NK-92 treated with Interleukin-12 subunit alpha and Interleukin-12 subunit beta, amount 100 ng/mL, for 24 hours (cell line): ENCODE measurements around the gene LBP.
"Not testable (repeated sequence)": the region's sequence is repeated elsewhere in the genome, so short reads cannot be mapped to it uniquely, and the experiment has no call there.

ENCODE experiments used
- DNase-seq: peaks from one replicate; lab custom pipeline; 2025; lab: John Stamatoyannopoulos, UW

LBP gene

DNA sequence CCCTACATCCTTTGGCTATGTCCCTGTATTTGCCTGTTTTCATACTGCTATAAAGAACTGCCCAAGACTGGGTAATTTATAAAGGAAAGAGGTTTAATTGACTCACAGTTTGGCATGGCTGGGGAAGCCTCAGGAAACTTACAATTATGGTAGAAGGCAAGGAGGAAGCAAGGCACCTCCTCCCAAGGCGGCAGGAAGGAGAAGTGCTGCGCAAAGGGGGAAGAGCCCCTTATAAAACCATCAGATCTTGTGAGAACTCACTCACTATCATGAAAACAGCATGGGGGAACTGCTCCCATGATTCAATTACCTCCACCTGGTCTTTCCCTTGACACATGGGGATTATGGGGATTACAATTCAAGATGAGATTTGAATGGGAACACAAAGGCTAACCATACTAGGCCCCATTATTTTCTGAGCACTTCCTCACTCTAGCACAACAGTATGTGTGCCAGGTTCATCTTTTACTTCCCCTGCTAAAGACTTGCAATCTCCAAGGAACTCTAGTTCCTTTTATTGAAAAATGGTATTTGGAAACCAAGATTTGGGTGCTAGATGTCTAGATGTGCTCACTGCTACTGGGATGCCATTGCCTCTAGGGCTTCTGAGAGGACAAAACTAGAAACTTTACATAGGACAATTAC is 49.6 kb downstream of the LBP start:
- DNase-seq = not testable (repeated sequence)

DNA sequence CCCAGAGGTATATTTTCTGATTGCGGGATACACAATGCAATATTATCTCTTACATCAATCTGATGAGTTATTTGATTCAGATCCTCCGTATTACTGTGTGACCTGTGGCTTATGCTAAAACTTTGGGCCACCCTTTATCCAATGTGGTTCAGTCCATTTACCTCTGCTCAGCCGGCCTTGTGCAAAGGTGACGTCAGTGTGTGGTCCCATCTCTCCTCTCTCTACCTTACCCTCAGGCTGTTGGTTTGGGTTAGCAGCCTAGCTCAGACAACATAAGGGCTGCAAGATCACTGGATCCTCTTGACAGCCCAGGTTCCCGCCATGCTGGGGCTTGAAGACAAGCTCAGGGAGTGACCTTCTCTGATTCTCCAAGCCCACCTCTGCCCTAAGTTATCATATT is 55.8 kb downstream of the LBP start:
- DNase-seq = no peak

DNA sequence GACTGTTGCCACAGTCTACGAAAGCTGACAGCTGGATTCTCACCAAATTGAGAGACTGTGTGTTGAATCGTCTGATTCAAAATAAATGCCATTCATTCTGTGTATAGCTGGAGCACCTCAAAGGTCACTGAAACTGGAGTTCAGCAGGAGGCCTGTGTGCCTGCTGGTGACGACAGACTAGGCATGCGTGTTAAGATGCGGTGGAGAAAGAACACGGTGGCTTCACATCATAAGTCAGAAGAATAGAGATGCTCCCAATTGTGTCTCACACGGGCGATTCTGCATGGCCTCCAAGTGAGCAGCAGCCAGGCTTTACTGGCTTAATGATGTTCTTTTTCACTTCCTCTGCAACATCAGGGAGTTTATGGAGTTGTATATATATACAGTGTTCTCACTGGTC is 56.5 kb downstream of the LBP start:
- DNase-seq = no peak

DNA sequence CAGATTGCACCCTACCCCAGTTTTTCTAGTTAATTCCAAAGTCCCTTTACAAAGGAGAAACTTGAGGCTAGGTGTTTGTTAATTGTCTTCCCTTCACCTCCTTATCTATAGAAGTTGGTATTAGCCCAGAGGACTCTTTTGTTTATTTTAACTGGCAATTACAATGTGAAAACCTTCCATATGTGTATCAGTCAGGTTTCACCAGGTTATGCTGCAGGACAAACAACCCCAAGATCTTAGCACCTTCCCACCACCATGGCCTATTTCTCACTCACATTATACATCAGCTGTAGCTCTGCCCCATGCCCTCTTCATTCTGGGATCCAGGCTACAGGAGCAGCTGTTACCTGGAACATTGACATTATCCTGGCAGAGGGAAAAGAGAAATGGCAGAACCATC is 57.7 kb downstream of the LBP start:
- no peak for DNase-seq

DNA sequence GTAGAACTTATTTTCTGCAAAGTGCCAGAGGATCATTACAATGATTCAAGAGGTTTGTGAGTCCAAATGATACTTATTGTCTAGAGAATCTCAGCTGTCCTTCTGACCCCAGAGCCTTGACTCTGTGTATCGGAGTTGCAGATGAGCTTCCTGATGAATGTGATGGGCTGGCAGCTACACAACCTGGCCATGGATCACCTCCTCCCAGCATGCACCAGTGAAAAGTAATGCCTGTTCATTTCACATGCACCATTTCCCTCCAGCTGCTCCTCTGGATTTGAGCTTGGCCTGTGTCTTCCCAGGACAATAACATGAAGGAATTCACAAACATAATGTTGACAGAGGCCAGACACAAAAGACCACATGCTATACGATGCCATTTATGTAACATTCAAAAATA is 58.9 kb downstream of the LBP start:
- DNase-seq = no peak

DNA sequence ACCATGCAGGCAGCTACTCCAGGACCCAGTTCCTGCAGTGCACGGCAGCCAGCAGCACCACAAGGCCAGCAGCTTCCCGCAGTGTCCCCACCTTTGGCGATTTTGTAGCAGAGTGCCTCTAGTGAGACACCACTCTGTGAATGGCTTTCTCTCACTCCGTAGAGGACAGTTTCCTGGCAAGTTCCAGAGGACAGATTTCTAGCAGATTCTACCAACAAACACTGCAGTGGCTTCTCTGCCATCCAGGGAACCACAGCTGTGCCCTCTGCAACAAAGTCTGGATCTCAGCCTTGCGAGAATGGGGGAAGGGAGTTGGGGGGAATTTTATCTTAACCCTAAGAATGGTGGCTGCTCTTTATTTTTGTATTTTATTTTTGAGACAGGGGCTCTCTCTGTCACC is 60.2 kb downstream of the LBP start:
- no peak for DNase-seq

DNA sequence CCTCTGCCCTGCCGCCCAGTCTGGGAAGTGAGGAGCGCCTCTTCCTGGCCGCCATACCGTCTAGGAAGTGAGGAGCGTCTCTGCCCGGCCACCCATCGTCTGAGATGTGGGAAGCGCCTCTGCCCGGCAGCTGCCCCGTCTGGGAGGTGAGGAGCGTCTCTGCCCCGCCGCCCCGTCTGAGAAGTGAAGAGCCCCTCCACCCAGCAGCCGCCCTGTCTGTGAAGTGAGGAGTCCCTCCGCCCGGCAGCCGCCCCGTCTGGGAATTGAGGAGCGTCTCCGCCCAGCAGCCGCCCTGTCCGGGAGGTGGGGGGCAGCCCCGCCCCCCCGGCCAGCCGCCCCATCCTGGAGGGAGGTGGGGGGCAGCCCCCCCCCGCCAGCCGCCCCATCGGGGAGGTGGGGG is 61.0 kb downstream of the LBP start:
- DNase-seq = no peak

DNA sequence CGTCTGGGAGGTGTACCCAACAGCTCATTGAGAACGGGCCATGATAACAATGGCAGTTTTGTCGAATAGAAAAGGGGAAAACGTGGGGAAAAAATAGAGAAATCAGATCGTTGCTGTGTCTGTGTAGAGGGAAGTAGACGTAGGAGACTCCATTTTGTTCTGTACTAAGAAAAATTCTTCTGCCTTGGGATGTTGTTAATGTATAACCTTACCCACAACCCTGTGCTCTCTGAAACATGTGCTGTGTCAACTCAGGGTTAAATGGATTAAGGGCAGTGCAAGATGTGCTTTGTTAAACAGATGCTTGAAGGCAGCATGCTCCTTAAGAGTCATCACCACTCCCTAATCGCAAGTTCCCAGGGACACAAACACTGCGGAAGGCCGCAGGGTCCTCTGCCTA is 61.5 kb downstream of the LBP start:
- DNase-seq = not testable (repeated sequence)

DNA sequence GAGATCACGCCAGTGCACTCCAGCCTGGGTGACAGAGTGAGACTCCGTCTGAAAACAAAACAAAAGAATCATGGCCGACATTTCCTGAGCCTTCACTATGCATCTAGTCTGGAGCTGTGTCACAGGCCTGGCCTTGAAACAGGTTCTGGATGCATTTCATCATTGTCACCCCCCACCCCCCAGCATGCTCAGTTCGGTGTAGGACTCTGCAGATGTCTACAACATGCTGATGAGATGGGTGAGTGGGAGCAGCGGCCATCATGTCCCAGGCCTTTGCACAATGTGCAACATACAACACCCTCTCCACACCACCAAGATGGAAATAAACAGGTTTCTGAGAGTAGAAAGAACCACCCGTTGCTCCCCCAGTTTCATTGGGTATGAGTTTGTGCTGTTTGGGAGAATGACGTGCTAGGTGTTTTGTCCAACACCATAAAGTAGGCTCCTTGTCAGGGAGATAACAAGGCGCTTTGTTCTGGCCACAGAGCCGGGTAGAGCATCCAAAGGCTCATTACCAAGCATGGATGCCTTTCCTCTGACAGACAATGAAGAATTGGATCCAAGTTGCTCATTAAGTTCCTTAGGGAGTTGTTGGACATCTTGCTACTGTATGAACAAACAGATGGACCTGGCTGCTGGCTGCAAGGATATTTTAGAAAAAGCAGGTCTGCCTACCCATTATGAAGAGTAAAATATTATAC is 66.7 kb downstream of the LBP start:
- no peak for DNase-seq

DNA sequence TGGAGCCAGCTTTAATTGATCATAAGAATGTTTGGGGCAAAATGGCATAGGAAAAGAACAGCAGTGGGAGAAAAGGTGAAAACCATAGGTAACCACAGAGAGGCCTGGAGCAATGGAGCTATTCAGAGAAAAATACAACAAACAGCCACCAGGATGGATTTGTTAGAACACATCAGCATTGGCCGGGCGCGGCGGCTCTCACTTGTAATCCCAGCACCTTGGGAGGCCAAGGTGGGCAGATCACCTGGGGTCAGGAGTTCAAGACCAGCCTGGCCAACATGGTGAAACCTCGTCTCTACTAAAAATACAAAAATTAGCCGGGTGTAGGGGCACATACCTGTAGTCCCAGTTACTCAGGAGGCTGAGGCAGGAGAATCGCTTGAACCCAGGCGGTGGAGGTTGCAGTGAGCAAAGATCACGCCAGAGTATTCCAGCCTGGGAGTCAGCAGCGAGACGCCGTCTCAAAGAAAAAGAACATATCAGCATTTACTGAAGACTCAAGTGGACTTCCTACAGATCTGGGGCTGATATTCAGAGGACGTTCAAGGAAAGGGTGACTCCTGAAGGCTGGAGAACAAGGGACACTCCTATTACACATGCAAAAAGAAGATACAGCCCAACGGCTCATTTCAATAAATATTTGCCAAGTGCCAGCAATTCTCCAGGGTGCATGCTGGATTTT is 68.6 kb downstream of the LBP start:
- DNase-seq = no peak

DNA sequence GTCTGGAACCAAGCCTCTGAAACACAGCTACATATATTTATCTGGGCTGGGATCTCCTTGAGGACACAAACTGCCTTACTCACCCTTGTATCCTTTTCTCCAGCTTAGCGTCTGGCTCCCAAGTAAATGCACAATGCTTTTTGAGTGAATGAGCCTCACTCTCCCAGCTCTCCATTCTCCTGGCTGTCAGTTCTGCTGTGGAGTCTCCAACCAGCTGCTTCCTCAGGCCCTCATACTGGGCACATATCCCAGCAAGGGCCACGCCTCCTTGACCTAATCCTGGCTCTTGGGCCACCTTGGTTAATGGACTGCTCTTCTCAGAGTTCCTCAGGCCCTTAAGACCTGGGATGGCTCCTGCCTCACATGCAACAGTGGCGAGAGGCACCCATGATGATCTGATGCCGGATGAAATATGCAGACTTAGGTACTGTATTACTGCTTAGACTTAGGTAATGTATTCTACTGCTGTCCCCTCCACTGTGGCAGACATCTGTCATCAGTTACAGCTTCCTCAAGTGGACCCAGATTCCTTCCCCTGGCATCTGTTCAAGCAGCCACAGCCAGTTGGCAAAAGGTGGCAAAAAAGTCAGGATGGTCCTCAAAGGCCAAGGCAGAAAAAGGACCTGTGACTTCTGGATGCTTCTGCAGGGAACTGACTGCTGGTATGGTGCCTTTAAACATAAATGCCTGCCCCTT is 72.4 kb downstream of the LBP start:
- DNase-seq = no peak

DNA sequence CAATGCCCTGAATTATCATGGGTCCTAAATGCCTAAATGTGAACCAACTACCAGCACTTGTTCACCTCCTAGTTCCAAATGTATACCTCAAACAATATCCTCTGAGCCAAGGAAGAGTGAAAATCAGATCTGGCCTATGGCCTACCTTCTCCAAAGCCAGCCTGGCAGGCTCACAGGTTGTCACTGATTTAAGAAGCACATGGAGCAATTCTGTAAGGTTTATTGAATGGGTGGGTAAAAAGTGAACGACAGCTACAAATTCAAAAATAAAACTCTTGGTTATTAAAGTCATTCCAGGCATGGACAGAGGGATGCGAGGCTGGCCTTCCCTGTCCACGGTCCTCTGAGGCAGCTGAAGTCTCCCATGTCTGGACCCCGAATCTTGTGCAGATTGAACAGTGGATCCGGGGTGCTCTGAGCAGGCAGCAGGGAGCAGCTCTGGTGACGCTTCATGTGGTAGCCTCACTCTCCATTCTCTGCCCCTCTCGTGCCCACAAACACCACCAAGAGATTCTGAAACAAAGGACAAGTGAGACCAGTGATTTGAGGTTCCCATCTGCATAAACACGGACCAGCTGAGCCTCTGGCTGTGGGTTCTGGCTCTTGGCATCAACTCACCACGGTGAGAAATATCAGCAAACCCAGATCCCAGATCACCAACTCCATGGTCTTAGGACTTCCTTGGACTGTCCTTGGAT is 74.3 kb downstream of the LBP start:
- DNase-seq = no peak

DNA sequence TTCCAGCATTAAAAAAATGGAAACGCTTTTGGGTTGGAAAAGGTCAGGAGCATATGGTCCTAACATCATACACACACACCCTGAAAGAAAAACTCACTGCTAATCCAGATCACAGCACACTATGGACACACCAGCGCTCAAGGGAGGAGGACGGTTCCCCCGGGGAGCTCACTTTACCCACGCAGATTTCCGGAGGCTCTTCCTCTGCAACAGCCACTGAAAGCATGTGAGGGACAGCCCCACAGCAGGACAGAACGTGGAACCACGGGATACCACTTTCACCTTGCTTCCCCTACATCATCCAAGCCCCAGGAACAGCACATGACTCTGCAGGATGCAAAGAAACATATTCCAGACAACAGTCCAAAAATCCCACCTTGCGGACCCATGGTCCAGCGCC is 75.6 kb downstream of the LBP start:
- DNase-seq = no peak

DNA sequence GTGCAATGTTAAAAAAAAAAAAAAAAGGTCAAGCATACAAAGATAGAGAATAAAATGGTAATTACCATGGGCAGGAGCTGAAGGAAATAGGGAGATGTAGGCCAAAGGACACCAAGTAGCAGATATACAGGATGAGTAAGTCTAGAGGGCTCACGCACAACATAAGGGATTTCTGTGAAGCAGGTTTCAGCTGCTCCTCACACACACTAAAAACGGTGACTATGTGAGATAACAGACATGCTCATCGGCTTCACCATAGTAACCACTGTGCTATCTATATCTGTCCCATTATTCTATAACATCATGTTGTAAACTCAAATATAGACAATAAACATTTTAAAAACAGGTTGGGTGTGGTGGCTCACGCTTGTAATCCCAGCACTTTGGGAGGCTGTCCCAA is 77.3 kb downstream of the LBP start:
- no peak for DNase-seq

DNA sequence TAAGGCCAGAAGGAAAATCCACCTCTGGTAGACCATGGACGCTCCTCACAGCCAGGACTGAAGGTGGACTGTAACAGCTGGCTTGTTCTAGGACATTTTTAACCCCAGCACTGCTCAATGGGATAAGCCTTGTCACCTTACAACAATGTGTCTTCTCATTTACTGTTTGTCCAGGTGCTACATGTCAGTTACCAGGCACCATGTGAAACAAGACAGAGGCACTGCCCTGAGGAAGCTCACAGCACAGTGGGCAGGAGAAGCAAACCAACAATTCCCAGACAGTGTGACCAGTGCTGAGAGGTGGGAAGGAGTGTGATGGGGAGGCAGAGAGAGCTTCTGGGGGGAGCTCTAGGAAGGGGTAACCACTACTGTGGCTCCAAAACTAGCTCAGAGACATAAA is 78.1 kb downstream of the LBP start:
- DNase-seq = no peak

DNA sequence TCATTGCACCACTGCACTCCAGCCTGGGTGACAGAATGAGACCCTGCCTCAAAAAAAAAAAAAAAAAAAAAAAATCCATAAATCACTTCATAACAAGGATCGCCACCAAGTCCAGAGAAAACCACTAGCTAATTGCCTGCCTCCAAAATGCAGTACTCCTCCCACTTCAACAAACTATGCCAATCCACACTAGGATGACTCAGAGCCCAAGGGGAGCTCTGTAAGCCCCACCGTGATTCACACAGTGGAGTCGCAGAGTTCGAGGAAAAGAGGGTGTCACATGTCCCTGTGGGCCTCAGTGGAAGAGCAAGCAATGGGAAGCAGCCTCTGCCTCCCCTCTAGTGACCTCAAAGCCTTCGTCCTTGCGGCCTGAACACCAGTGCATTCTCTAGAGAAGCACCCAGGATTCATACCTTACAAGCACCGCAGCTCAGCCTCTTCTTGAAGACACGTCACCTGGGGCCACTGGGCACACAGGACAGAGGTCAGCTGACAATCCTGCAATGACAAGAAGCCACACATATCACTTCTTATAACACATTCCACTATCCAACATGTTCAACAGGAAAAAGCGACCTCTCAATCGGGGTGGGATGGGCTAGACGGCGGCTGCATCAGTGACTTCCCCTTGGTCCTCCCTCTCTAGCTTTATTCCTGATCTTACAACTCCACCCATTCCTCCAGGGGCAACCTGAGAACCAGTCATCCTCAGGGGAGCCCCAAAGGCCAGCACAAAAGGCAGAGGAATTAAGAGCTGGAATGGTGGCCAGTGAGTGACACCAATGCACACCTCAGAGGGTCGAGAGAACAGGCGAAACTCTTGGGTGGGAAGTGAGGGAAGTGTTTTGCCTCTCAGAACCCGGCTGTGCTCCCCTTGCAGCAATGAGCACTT is 80.0 kb downstream of the LBP start:
- DNase-seq = no peak
